NCI-H187 treated with DMSO at 0.1 percent for 48 hours (cell line): ENCODE measurements around the gene BHLHE40.
"Not testable (repeated sequence)": the region's sequence is repeated elsewhere in the genome, so short reads cannot be mapped to it uniquely, and the experiment has no call there.

Experiments
- DNase-seq: peaks from one replicate; lab custom pipeline; 2025; lab: John Stamatoyannopoulos, UW

Gene BHLHE40

DNA sequence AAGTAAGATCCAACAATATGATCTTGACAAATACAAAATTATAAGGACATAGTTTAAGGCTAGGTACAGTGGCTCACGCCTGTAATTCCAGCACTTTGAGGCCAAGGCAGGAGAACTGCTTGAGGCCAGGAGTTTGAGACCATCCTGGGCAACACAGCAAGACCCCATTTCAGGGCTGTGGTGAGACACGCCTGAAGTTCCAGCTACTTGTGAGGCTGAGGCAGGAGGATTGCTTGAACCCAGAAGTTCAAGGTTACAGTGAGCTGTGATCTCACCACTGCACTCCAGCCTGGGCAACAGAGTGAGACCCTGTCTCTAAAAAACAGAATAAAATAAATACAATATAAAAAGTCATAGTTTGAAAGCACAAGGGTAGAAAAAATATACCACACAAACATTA, 17.4 kb upstream of the BHLHE40 start:
- not testable (repeated sequence) for DNase-seq

DNA sequence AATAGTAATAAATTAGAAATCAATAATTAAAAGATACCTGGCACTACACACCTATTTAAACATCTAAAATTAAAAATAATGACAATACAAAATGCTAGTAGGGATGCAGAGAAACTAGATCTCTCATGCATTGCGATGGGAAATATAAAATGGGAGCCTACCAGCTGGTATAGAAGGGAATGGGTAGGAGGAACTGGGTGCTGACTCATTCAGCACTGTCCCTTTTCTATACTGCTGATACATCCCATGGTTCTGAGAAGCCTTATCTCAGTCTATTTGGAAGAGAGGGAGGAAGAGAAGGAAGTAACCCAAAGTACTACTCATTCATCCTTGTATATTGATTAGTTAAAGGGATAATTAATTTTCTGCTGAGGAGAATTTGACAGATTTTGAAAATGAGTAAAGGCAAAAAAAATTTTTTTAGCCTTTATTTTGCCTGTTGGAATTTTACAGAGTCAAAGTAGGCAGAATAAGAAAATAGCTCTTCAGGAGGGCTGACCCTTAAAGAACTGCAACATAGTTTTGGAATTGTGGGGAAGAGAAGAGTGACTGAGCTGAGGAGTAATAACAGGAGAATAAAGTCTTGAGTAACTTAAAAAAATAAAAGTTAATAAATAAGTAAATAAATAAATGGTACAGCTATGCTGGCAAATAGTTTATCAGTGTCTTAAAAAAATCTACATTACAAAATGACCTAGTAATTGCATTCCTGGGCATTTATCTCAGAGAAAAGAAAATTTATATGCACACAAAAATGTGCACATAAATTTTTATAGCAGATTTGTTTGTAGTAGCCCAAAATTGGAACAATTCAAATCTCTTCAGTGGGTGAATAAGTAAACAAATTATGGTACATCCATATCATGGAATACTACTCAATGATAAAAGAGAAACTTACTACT, 15.3 kb upstream of the BHLHE40 start:
- no peak for DNase-seq

DNA sequence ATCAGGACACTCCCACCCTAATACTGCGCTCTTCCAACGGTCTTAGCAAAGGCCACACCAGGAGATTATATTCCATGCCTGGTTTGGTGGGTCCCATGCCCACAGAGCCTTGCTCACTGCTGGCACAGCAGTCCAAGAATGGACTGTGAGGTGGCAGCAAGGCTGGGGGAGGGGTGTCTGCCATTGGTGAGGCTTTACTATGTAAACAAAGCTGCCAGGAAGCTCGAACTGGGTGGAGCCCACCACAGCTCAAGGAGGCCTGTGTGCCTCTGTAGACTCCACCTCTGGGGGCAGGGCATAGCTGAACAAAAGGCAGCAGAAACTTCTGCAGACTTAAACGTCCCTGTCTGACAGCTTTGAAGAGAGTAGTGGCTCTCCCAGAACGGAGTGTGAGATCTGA, 13.2 kb upstream of the BHLHE40 start:
- not testable (repeated sequence) for DNase-seq

DNA sequence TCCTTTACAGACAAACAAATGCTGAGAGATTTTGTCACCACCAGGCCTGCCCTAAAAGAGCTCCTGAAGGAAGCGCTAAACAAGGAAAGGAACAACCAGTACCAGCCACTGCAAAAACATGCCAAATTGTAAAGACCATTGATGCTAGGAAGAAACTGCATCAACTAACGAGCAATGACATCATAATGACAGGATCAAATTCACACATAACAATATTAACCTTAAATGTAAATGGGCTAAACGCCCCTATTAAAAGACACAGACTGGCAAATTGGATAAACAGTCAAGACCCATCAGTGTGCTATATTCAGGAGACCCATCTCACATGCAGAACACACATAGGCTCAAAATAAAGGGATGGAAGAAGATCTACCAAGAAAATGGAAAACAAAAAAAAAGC, 11.6 kb upstream of the BHLHE40 start:
- not testable (repeated sequence) for DNase-seq

DNA sequence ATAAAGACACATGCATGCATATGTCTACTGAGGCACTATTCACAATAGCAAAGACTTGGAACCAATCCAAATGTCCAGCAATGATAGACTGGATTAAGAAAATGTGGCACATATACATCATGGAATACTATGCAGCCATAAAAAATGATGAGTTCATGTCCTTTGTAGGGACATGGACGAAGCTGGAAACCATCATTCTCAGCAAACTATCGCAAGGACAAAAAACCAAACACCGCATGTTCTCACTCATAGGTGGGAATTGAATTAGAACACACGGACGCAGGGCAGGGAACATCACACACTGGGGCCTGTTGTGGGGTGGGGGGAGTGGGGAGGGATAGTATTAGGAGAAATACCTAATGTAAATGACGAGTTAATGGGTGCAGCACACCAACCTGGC, 7.8 kb upstream of the BHLHE40 start:
- DNase-seq: not testable (repeated sequence)

DNA sequence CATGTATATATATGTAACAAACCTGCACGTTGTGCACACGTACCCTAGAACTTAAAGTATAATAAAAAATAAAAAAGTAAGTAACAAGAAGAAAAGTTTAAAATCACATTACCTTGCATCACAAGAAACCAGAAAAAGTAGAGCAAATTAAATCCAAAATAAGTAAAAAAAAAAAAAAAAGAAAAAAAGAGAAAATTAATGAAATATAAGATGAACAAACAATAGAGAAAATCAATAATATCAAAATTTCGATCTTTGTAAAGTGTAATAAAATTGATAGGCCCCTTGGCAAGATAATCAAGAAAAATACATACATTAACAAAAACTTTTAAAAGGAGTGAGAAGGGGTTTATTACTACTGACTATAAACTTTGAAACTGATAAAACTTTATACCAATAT, 7.4 kb upstream of the BHLHE40 start:
- DNase-seq: no peak

DNA sequence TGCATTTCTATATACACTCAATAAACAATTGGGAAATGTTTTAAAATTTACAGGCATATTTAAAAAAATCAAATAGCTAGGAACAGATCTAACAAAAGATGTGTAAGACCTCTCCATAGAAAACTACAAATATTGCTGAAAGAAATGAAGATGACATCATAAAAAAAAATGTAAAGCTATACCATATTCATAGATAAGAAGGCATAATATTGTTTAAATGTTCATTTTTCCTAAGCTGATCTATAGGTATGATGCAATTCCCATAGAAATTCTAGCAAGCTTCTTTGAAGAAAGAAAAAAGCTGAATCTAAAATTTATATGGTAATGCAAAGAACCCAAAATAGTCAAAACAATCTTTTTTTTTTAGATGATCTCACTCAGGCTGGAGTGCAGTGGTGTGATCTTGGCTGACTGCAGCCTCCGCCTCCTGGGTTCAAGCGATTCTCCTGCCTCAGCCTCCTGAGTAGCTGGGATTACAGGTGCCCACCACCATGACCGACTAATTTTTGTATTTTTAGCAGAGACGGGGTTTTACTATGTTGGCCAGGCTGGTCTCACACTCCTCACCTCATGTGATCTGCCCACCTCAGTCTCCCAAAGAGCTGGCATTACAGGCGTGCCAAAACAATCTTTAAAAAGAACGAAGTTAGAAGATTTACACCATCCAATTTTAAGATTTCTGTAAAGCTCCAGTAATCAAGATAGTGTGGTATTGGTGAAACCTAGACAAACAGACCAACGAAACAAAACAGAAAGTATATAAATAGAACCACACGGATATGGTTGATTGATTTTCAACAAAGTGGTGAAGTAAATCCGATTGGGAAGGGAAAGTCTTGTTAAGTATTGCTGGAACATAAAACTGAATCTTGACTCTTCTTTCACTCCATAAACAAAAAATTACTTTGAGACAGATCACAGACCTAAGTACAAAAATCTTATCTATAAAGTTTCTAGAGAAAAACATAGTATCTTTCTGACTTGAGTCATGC, 6.3 kb upstream of the BHLHE40 start:
- no peak for DNase-seq

DNA sequence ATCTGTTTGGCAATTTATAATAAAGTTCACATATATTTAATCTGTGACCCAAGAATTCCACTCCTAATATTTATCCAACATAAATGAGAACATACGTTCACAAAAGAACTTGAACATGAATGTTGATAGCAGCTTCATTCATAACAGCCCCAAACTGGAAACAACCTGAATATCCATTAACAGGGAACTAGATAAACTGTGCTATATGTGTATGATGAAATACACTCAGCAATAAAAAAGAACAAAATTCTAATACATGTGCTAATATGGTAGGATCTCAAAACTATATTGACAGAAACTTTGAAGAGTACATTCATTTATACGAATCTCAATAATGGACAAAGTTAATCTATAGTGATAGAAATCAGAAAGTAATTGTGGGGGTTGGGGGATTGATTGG, 5.1 kb upstream of the BHLHE40 start:
- no peak for DNase-seq

DNA sequence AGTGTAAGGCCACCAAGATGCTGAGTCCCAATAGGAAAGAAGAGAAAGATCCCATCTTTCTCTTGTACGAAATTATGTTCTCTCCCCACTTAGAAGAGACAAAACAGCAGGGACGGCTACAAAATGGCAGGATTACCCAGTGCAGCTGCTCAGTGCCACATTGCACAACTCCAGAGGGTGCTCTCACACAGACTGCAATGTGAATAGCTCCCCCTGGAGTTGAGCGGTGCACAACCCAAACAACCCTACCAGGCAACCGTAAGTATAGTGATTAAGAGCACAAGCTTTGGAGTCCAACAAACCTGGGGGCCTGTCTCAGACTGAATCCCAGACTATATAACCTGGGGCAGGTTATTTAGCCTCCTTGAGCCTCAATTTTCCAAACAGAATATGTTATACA, 3.1 kb upstream of the BHLHE40 start:
- DNase-seq: no peak

DNA sequence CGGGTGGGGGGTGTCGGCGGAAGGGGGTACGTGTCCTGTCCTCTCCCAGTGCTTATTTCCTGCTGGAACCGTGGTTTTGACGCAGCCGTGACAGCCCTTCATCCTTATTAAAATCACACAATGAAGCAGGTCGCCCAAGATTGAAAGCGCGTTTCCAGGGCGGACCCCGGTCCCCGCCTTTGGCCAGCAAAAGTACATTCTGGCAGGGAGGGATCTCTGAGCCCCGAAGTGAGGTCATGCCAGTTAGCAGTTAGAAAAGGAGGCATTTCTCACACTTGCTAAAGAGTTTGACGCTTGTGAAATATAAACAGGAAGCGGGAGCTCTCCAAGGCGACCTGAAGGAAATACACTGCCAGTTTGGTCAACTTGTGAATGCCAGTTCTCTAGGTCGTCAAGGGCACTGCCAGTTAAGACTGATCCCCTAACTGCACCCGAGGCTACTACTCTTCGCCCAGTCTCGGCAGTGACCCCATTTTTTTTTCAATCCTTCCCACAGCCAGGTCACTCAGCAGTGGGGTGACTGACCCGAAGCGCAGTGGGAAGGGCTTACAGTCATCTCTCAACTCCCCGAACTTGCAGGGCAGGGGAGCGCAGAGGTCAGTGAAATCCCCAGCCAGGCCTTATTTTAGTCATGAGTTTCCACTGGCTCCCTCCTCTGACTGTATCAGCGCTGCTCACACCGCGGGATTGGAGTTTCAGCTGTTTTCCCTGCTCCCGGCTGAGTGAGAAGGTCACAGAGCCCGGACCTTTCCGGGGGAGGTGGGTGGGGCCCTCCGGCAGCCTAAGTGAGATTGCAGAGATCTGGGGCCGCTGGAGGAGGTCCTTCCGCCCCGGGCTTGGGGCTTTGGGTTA, 2.0 kb upstream of the BHLHE40 start:
- no peak for DNase-seq

DNA sequence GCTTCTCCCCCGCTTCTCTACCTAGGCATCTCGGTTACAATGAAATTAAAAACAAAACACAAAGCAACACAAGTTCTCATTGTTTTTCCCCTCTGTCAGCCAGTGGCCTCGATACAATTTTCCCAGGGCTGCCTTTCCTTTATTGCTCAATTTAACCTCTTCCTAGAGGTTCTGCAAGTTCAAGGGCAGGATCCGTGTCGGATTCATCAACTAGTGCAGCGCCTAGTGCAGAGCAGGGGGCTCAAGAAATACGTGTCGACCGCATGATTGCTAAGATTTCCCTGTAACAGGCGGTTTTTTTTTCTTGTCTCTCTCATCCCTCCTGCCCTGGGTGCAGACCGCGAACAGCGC, 1.4 kb upstream of the BHLHE40 start:
- no peak for DNase-seq

DNA sequence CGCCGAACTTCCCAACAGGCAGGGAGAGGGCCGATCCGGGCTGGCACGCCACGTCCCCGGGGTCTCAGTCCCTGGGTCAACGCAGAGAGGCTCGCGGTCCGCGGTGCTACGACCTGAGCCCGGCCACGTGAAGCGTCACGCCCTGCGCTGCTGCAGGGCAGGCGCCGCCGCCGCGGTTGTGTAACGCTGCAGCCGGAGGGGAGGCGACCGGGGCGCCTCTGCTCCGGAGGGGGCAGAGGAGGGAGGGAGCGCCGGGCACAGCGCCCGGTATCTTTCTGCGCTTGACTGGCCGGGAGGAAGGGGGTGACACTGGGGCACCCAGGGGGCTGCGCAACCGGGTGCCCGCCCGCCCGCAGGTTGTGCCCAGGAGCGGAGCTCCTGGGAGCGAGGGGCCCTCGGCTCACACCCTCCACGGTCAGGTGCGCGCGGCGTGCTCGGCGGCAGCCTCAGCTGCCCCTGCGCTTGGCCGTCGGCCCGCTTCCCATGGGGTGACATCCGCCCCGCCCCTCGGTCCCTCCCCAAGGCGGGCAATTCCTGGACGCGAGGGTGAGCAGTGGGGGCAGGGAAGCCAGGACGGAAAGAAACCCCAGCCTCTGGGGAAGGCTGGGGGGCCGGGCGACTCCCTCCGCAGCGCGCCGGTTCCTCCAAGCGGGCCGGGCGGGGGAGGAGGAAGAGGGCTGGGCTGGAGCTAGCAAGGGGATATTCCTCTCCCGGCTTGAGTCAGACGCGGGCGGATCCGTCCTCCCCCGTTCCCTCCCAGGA, 852 bp upstream of the BHLHE40 start:
- no peak for DNase-seq

DNA sequence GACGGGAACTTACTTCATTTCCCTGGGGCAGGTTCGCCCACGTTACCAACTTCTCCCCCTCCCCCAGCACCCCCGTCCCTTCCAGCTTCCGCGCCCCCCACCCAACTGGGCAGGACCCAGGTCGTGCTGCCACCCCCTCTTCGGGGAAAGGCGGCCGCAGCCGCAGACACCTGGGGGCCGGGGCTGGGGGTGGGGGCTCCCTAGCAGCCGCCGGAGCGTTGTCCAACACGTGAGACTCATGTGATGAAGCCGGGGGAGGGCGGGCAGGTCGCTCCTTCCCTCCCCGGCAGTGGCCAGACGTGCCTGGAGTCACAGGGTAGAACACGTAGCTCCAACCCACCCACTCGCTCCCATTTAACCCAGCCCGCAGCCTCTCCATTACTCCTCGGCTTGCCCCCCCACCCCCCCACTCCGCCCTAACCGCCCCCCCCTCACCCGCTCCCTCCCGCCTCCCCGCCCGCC, 240 bp upstream of the BHLHE40 start:
- no peak for DNase-seq

DNA sequence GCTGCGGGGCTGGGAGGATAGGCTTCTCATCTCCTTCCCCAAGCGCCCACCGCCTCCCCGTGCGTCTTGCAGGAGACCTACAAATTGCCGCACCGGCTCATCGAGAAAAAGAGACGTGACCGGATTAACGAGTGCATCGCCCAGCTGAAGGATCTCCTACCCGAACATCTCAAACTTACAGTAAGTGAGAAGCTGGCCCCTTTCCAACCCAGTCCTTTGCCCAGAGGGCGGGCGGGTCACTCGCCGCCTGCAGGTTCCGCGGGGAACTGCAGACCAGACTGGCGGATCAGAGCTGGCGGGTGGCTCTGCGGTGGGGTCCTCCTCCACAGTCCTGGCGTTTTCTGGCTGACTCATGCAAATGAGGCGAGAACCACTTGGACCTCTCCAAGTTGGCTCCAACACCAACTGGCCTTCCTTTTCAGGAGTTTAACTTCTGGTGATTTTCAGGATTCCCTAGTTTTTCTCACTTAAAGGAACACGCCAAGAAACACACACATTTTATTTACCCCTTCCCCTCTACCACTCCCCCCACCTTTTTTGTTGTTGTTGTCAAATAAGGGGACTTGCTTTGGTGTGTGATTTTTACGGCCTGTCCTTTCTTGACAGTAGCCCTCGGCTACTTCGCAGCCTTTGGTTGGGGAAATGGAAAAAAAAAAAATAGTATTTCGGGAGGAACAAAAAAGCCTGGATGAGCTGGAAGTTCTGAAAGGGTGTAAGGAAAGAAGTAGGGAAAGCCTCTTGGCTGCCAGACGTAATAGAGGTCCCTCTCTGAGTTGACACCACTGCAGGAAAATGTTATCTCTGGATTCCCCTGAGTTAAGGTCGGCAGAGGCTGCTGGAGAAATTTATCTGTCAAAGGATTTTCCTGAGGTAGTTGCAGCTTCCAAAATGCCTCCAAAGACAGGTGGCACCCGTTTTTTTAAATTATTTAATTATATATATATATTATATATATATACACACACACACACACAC, 1.3 kb downstream of the BHLHE40 start:
- no peak for DNase-seq

DNA sequence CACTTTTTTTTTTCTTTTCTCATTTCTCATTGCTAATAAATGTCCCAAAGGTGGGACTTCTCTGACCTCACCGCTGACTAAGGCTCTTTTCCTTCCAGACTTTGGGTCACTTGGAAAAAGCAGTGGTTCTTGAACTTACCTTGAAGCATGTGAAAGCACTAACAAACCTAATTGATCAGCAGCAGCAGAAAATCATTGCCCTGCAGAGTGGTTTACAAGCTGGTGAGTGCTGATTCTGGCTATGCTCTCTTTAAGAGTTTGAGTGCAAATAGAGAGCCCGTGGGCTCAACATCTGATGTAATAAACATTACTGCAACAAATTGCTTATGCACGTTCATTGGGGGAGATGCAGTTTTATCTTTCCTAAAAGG, 2.0 kb downstream of the BHLHE40 start:
- no peak for DNase-seq

DNA sequence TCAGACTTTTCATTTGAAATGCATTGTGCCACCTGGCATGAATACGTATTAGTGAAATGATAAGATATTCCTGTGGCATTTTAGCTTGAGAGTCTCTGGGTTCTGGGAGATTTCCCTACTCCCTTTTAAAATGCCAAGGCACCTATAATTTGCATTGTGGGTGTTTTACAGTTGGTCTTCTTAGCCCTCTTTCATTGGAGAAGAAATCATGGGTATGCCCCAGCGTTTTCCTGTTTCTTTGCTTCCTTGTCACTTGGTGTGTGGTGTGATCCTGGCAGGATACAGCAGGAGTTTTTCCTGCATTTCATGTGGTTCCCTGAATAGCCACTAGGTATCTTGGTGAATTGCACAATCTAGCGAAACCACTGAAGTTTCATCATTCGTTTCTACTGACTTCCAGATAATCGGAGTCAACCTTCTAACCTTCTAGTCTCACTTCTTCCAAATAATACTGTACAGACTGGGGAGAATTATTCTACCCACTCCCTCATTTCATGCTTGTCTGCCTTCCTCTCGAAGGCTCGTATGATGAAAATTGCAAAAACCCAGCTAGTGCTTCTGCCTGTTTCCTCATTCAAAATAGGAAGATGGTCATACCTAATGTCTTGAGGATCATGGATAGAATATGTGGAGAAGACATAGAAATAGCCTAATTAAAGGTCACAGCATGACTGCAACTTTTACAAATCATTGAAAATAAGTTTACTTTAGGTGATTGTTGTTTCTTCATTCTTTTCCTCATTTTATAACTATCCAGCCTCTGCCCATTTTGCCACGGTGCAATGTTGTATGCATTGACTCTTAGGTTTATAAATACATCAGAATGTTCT, 2.6 kb downstream of the BHLHE40 start:
- no peak for DNase-seq

DNA sequence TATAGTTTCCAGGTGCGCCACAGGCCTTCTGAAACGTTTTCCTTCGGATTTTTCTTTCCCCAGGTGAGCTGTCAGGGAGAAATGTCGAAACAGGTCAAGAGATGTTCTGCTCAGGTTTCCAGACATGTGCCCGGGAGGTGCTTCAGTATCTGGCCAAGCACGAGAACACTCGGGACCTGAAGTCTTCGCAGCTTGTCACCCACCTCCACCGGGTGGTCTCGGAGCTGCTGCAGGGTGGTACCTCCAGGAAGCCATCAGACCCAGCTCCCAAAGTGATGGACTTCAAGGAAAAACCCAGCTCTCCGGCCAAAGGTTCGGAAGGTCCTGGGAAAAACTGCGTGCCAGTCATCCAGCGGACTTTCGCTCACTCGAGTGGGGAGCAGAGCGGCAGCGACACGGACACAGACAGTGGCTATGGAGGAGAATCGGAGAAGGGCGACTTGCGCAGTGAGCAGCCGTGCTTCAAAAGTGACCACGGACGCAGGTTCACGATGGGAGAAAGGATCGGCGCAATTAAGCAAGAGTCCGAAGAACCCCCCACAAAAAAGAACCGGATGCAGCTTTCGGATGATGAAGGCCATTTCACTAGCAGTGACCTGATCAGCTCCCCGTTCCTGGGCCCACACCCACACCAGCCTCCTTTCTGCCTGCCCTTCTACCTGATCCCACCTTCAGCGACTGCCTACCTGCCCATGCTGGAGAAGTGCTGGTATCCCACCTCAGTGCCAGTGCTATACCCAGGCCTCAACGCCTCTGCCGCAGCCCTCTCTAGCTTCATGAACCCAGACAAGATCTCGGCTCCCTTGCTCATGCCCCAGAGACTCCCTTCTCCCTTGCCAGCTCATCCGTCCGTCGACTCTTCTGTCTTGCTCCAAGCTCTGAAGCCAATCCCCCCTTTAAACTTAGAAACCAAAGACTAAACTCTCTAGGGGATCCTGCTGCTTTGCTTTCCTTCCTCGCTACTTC, 3.8 kb downstream of the BHLHE40 start:
- DNase-seq: no peak
